ENCODE data around the gene TYK2.

DNA sequence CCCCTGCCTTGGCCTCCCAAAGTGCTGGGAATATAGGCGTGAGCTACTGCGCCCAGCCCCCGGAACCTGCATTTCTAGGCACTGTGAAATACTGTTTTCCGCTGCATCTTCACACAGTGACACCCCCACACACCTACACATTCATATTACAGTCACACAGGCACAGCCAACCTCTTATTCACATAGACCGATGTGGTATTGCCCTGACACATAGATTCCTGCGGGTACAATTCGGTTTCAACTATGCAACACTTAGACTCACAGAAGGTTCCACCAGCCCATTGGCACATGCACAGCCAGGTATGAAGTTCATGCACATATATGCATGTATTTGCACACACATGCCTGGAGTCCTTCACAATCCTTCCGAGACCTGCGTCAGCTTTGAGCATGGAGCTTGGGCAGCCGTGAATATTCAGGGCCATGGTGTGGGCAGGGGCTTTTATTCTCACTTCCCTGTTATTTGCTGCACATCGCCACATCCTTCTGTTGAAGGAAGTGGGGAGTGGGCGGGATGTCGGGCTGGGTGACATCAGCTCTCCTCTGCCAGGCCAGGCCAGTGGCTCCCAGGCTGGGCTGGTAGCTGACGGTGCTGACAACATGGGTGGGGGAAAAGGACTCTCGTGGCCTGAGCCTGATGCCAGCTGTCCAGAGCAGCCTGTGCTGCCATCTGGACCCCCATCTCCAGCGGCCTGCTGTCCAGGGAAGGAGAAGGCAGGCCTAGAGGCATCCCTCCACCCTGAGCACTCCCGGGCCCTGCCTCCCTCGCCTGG lies 28.3 kb upstream of the TYK2 start:
- no peak for TF ChIP-seq CTCF (IDR thresholded peaks at IDR 0.05)
- peak in 1 of 3 donors; percentile 28 for TF ChIP-seq POLR2A (IDR thresholded peaks at IDR 0.05)

Data from body of pancreas (tissue), 4 donors.